Hematopoietic multipotent progenitor cell treated with erythropoietin and hydrocortisone succinate and interleukin-3 and kit ligand, for 17 days (in vitro differentiated cells): Measurements from ENCODE around the gene MRAS.
A peak's percentile ranks its signal among the peaks of the same experiment; 100 is the strongest.
"Not testable (repeated sequence)": the region's sequence is repeated elsewhere in the genome, so short reads cannot be mapped to it uniquely, and the experiment has no call there.

Experiments
- DNase-seq: peaks from one replicate; pipeline ENCODE4 v3.0.0-alpha.2; 2015; ENCODE audit warnings: low spot score

MRAS gene

DNA sequence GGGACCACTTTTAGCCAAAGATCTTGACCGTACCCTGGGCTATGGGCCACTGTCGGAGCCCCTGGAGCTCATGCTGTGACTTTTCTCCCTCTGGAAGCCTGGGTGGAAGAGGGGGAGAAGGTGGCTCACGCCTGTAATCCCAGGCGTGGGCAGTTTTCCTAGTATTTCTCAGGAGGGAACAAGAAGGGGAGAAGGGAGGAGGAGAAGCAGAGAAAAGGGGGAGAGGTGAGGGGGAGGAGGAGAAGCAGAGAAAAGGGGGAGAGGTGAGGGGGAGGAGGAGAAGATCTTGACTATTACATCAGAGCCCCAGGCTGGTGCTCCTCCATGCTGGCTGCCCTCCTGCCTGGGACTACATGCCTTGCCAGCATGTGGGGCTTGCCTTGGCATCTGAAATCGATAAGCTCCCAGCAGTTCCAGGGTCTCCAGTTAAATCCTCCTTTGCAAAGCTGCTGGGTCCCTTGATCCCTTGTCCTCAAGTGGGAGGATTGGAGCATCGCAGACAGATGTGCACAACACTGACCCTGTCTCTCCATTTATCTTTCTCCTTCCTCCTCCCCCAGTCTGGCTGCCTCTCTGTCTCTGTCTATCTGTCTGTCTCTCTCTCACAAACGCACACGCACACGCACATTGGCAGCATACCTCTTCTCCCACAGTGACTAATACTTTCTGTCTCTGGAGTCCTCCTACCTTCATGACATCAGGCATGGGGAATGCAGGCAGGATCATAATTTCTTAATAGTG is 41.6 kb downstream of the MRAS start:
- DNase-seq = no peak

DNA sequence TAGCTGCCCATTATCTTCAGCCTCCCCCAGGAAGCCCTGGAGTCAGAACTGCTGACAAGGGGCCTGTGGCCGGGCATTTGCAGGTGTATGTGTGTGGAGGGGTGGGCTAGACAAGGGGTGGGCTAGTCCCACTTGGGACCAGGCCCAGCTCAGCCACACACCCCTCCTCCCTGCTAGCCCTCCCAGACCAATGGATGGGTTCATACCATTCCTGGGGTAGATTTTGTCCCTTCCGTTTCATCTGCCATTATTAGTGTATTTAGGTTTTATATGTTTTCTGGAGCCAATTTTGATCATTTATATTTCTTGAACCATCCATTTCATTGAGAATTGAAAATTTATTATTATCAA is 42.2 kb downstream of the MRAS start:
- no peak for DNase-seq

- no peak for DNase-seq
These were observed 45.8 kb downstream of the MRAS start for GRCh38 chr3:138394156-138394555.

DNA sequence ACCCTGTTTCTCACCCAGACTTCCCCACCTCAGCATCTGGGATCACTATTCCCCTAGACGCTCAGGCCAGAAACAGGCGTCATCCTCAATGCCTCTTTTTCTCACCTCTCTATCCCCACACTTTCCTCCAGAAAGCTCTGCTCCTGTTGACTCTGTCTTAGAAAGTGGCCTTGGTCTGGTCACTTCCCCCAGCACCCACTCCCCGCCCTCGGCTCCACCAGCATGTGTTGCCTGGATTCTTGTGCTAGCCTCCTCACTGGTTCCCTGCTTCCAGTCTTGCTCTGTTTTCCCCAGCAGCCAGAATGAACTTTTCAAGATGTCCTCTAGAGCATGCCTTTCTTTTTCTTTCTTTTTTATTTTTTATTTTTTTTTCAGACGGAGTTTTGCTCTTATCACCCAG is 46.3 kb downstream of the MRAS start:
- DNase-seq = no peak

- no peak for DNase-seq
These were observed 47.7 kb downstream of the MRAS start for GRCh38 chr3:138395865-138396751.

- DNase-seq = no peak
These were observed 48.5 kb downstream of the MRAS start for GRCh38 chr3:138396752-138397410.

GRCh38 chr3:138397983-138398382 is 49.6 kb downstream of the MRAS start:
- DNase-seq = no peak

- DNase-seq = no peak
These were observed 50.6 kb downstream of the MRAS start for GRCh38 chr3:138398791-138399575.

DNA sequence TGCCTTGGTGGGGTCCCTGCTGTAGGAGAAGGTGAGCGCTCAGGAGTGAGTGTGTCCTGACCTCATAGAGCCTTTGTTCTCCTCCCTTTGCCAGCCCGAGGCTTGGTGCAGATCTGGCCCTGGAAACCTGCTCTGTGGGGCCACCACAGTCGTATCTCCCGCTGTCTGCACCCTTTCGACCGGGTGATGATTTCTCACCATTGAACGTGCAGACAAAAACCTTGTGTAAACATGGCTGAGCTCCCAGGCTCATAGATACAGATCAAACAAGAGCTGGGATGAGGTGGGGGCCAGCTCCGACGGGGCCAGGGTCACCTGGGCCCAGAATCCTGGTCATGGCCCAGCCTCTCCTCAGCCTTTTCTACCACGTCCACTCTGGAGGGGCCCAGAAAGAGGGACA is 51.4 kb downstream of the MRAS start:
- DNase-seq = no peak

DNA sequence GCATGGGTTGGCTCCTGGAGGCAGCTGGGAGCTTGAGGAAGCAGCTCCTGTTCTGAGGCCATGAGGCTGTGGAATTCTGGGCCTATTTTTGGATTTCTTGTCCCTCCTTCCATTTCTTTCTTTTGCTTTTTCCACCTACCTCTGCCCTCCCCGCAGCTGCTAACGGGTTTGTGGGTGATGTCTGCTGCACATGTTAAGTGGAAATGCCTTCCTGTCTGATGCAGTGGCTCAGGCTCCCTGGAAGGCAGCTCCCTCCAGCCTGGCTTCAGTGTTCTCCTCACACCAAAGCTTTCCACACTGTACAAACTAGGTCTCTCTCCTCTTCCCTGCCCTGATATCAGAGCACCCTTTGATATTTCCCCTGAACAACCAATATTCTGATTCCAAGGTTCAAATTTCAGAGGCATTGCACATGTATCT is 52.3 kb downstream of the MRAS start:
- DNase-seq = no peak

- no peak for DNase-seq
These were observed 53.5 kb downstream of the MRAS start for GRCh38 chr3:138401834-138402233.

DNA sequence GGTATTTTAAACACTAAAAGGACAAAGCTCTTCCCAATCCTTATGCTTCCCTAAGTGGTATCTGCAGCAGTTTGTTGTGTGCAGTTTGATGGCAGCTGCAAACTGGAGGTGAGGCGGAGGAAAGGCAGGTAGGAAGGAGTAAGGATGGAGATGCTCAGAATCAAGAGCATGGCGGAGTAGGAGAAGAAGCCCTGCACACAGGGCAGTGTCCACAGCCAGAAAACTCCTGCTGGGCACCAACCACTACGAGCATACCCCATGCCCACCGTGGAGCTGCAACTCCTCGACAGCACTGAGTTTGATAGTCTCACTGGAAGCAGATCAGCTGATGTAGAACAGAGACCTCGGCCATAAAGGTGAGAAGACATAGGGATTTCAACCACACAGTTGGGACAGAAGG is 55.7 kb downstream of the MRAS start:
- no peak for DNase-seq

DNA sequence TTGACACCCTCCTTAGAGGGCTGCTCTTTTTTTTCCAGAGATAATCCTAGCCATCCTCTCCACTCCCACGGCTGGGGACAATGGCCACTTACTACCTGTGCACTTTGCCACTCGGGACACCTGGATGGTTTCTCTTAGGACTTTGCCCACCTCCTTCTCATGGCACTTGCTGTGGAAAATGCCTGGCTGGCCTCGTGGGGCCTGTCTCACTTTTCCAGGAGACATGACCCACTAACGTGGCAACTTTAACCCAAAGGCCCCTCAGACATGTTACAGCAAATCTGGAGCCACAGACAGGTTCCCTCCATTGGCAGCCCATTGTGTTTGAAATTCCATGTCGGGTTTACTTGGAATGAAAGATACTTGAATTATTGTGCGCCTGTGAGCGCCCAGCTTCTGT is 56.6 kb downstream of the MRAS start:
- no peak for DNase-seq

GRCh38 chr3:138405486-138405885 is 57.1 kb downstream of the MRAS start:
- DNase-seq = no peak

- DNase-seq = no peak
These were observed 58.2 kb downstream of the MRAS start for GRCh38 chr3:138406606-138407005.

GRCh38 chr3:138407236-138407907 is 59.0 kb downstream of the MRAS start:
- DNase-seq = no peak

GRCh38 chr3:138408751-138409570 is 60.6 kb downstream of the MRAS start:
- no peak for DNase-seq

DNA sequence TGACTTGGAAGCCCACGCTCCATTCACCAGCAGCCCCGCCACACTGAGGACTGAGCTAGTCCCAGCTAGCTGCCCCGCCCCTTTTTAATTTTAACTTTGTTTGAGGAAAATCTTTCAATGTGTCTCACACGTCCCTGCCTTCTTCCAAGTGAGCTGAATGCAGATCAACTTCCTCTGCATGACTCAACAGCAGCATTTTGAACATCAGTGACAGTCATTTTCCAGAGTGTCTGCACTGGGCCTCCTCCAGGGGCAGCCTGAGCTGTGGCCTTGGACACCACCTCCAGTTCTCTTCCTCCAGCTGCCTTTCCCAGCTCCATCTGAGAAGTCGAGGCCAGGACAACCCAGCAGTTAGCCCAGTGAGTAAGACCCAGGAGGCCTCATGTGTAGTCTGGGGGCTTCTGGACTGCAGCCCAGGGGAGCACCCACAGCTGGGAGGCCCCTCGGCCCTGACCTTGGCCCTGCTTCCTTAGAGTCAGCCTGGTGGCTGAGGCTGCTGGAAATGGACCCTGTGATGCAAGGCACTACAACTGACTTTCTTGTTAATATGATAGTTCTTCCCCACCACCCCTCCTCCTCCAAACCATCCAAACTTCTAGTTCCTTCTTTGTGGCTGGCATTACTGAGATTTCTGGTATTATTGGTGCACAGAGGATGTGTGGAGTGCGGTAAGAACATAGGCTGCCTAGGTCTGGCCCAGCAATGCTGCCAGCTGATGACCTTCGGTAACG is 64.6 kb downstream of the MRAS start:
- no peak for DNase-seq

GRCh38 chr3:138416236-138416635 is 67.9 kb downstream of the MRAS start:
- DNase-seq = not testable (repeated sequence)

GRCh38 chr3:138417559-138417982 is 69.2 kb downstream of the MRAS start:
- peak; percentile 45 for DNase-seq
